Endothelial cell of umbilical vein (primary cell): ENCODE data around the gene AMER1. TPM values are rescaled to one million over a fixed set of nuclear protein-coding genes. Genes with fewer than 3 reads are reported as not detected.

Experiments used
- BruUV-seq: library from RNA; stranded (reverse); fragments of 400-500 nt; replicated peaks from 2 replicates; lab custom pipeline; 2021; lab: Mats Ljungman, UMichigan
- CTCF ChIA-PET: fragments of 300-600, 350-600 bp; sonication (Branson Sonifier 250); formaldehyde crosslinking; loops from one replicate; lab custom pipeline; 2021; ENCODE audit warnings: antibody characterized with exemption, inconsistent platforms; lab: Charles Lee
- POLR2A ChIA-PET: fragments of 300-600, 350-600 bp; sonication (Branson Sonifier 250); formaldehyde crosslinking; loops from one replicate; lab custom pipeline; 2021; ENCODE audit warnings: antibody characterized with exemption, inconsistent platforms; lab: Charles Lee
- DNase-seq: peaks from one replicate; pipeline ENCODE4 v3.0.0-alpha.2; 2011; ENCODE audit warnings: low read depth, low spot score
- FAIRE-seq: peaks from 2 replicates; lab custom pipeline; 2011; peaks lifted over from hg19 to GRCh38; lab: Jason Lieb, UNC
- H2AFZ ChIP-seq: 2 replicates; pipeline ENCODE4 v1.6.0; 2012; ENCODE audit warnings: low read depth, low read length, control low read depth, inconsistent platforms
- H3K27ac ChIP-seq: 2 replicates; pipeline ENCODE4 v1.5.1; 2011; ENCODE audit warnings: low read depth, mild to moderate bottlenecking, control low read depth, low read length, moderate library complexity; ENCODE audit not compliant: insufficient read depth
- H3K27me3 ChIP-seq, 2 experiments: 2 replicates each; pipeline versions ENCODE4 v1.6.0 to v1.6.1; 2011; ENCODE audit warnings: low read length in 2 of 2, mixed read lengths in 1 of 2; ENCODE audit not compliant: control insufficient read depth in 2 of 2, insufficient read depth in 2 of 2
- H3K36me3 ChIP-seq, 2 experiments: 2 replicates in 1 of 2; 3 replicates in 1 of 2; pipeline ENCODE4 v1.5.1; 2011; ENCODE audit warnings: low read length in 2 of 2, mild to moderate bottlenecking in 1 of 2, moderate library complexity in 1 of 2; ENCODE audit not compliant: control insufficient read depth in 2 of 2, insufficient read depth in 2 of 2; ENCODE audit errors: extremely low read depth in 1 of 2
- H3K4me1 ChIP-seq: 3 replicates; pipeline ENCODE4 v1.5.1; 2011; ENCODE audit warnings: mild to moderate bottlenecking, low read length; ENCODE audit not compliant: control insufficient read depth, insufficient read depth; ENCODE audit errors: extremely low read depth
- H3K4me2 ChIP-seq: 2 replicates; pipeline ENCODE4 v1.6.1; 2011; ENCODE audit warnings: low read length, control low read depth, mixed read lengths; ENCODE audit not compliant: insufficient read depth
- H3K4me3 ChIP-seq, 3 experiments: fragments of 200-600 bp in 1 of 3; sonication (generic), shearing (Covaris generic) in 1 of 3; replicated peaks in 1 of 3; 2 replicates each; pipeline ENCODE4 v1.5.1; 2011 to 2016; ENCODE audit warnings: control low read depth in 3 of 3, low read length in 3 of 3, mild to moderate bottlenecking in 2 of 3, inconsistent platforms in 1 of 3, low read depth in 1 of 3, moderate library complexity in 1 of 3; ENCODE audit not compliant: insufficient read depth in 1 of 3
- H3K79me2 ChIP-seq: 2 replicates; pipeline ENCODE4 v1.6.0; 2012; ENCODE audit warnings: low read length, inconsistent platforms; ENCODE audit not compliant: control insufficient read depth, insufficient read depth
- H3K9ac ChIP-seq: replicated peaks from 2 replicates; pipeline ENCODE3; 2011; ENCODE audit warnings: low read length, control low read depth; ENCODE audit not compliant: insufficient read depth; ENCODE audit errors: extremely low read depth
- H3K9me1 ChIP-seq: replicated peaks from 3 replicates; pipeline ENCODE4 v1.6.0; 2011; ENCODE audit warnings: mild to moderate bottlenecking, low read length; ENCODE audit not compliant: control insufficient read depth, insufficient read depth; ENCODE audit errors: extremely low read depth
- H3K9me3 ChIP-seq: replicated peaks from 2 replicates; pipeline ENCODE4 v1.5.1; 2012; ENCODE audit warnings: low read length, inconsistent platforms; ENCODE audit not compliant: control insufficient read depth, insufficient read depth
- H4K20me1 ChIP-seq: replicated peaks from 2 replicates; pipeline ENCODE3; 2011; ENCODE audit warnings: mild to moderate bottlenecking, low read length; ENCODE audit not compliant: control insufficient read depth, insufficient read depth; ENCODE audit errors: extremely low read depth
- EZH2 ChIP-seq: IDR thresholded peaks from 2 replicates; pipeline ENCODE4 v1.6.1; 2012; ENCODE audit warnings: borderline replicate concordance, low read depth, mild to moderate bottlenecking, moderate library complexity, low read length, inconsistent platforms; ENCODE audit not compliant: severe bottlenecking
- FOS ChIP-seq: IDR thresholded peaks from 2 replicates; pipeline ENCODE4 v1.6.1; 2011; ENCODE audit warnings: mild to moderate bottlenecking, low read length, moderate library complexity, borderline replicate concordance; ENCODE audit not compliant: insufficient read depth
- GATA2 ChIP-seq: IDR thresholded peaks from 2 replicates; pipeline ENCODE4 v1.7.0; 2011; ENCODE audit warnings: low read depth, mild to moderate bottlenecking, moderate library complexity, mixed read lengths, low read length; ENCODE audit not compliant: insufficient read length, insufficient read depth
- JUN ChIP-seq: IDR thresholded peaks from 2 replicates; pipeline ENCODE4 v1.6.1; 2011; ENCODE audit warnings: borderline replicate concordance, low read depth; ENCODE audit not compliant: insufficient read length, insufficient read depth
- MYC ChIP-seq: IDR thresholded peaks from one replicate; pipeline ENCODE4 v1.6.1; 2011; ENCODE audit warnings: mild to moderate bottlenecking, low read depth, low read length
- POLR2A ChIP-seq: IDR thresholded peaks from 2 replicates; pipeline ENCODE4 v1.6.1; 2012; ENCODE audit warnings: low read depth, mild to moderate bottlenecking, control low read depth, low read length
- POLR2AphosphoS5 ChIP-seq: IDR thresholded peaks from 2 replicates; pipeline ENCODE4 v1.6.1; 2012; ENCODE audit warnings: low read depth, mild to moderate bottlenecking, control low read depth, low read length, moderate library complexity; ENCODE audit not compliant: insufficient read depth
- dilution Hi-C: fragments of 300-500 bp; cut with MboI; formaldehyde crosslinking; loops from one replicate; pipeline ENCODE4 v1.15.0; 2019; ENCODE audit warnings: low sequenced_read_pairs; ENCODE audit not compliant: extremely low pct_ligation_motif_present
- intact Hi-C: fragments of 100-400 bp; cut with micrococcal nuclease; formaldehyde crosslinking; loops from one replicate; pipeline ENCODE4 v1.10.0; 2022
- polyA plus RNA-seq, 4 experiments: library from polyadenylated mRNA; depleted of rRNA in 3 of 4; stranded (reverse) in 3 of 4; unstranded in 1 of 4; fragments of >200 nt; gene quantifications; 2 replicates each; pipeline versions ENCODE4 v1.2.1 to v1.2.3, GENCODE V29; 2011 to 2012; ENCODE audit warnings: missing spikeins in 1 of 4
- total RNA-seq: library from RNA; stranded (reverse); gene quantifications from 2 replicates; pipeline ENCODE4 v1.2.3, GENCODE V29; 2021
- TF ChIP-seq, protein P1 (sequence below), 2 donors: IDR thresholded peaks; 1 replicate in 1 of 2; 2 replicates in 1 of 2; pipeline ENCODE4 v1.5.1; 2011; ENCODE audit warnings: low read length in 2 of 2, mild to moderate bottlenecking in 2 of 2, moderate library complexity in 2 of 2, control low read depth in 1 of 2, inconsistent platforms in 1 of 2, low read depth in 1 of 2; ENCODE audit not compliant: insufficient read depth in 1 of 2; ENCODE audit errors: extremely low read depth in 1 of 2
- TF ChIP-seq, protein P2 (sequence below): IDR thresholded peaks from 2 replicates; pipeline ENCODE4 v1.6.1; 2011; ENCODE audit not compliant: insufficient read depth, insufficient read length

The AMER1 gene
- total and polyA plus RNA-seq, 2 donors (not counting 3 experiments of a cell fraction or from before 2014, with no cell fraction given) = 0.76 to 2.0 TPM

DNA sequence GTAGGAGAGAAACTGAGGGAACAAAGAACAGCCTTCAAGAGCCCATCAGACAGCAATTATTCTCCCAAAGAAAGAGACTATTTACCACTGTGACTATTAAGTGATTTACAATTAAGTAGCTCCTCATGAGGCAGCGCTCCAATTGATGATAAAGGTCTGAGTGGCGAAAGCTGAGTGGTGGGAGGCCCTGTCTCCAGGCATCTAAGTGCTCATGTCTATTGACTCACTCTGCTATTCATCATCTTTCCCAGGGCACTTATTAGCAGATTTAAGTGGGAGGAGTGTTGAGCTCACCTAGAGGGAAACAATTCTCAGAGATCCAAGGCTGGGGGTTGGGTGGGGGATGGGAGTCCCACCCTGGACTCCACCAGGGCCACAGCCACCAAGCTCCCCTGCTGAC lies 23.3 kb downstream of the AMER1 start:
- ChIA-PET POLR2A (no interaction called here), CTCF (no interaction called here)
- H2AFZ ChIP-seq = no peak overlapping the region
- no peaks in the 10 kb centered on the region for H4K20me1 ChIP-seq
- no peak overlapping the region for H3K4me3 ChIP-seq
- no peak for FAIRE-seq
- H3K9ac ChIP-seq = no peak overlapping the region
- intact Hi-C loops = no loop called here
- DNase-seq = no peak
- H3K27me3 ChIP-seq = no peaks in the 10 kb centered on the region
- no peaks in the 10 kb centered on the region for H3K9me3 ChIP-seq
- H3K79me2 ChIP-seq = no peaks in the 10 kb centered on the region
- dilution Hi-C loops = no loop called here
- BruUV-seq = no TSS peak
- no peak overlapping the region for H3K27ac ChIP-seq
- H3K36me3 ChIP-seq = no peaks in the 10 kb centered on the region
- H3K9me1 ChIP-seq = no peaks in the 10 kb centered on the region
- no peak overlapping the region for H3K4me2 ChIP-seq
- H3K4me1 ChIP-seq = no peaks in the 10 kb centered on the region
- TF ChIP-seq FOS = no peak
- no peak for TF ChIP-seq JUN
- no peak for TF ChIP-seq MYC
- TF ChIP-seq GATA2 = no peak
- TF ChIP-seq EZH2 = no peak
- TF ChIP-seq, protein P1, sequence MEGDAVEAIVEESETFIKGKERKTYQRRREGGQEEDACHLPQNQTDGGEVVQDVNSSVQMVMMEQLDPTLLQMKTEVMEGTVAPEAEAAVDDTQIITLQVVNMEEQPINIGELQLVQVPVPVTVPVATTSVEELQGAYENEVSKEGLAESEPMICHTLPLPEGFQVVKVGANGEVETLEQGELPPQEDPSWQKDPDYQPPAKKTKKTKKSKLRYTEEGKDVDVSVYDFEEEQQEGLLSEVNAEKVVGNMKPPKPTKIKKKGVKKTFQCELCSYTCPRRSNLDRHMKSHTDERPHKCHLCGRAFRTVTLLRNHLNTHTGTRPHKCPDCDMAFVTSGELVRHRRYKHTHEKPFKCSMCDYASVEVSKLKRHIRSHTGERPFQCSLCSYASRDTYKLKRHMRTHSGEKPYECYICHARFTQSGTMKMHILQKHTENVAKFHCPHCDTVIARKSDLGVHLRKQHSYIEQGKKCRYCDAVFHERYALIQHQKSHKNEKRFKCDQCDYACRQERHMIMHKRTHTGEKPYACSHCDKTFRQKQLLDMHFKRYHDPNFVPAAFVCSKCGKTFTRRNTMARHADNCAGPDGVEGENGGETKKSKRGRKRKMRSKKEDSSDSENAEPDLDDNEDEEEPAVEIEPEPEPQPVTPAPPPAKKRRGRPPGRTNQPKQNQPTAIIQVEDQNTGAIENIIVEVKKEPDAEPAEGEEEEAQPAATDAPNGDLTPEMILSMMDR (IDR thresholded peaks at IDR 0.05; ENCODE audit: extremely low read depth in 1 of 2, insufficient read depth in 1 of 2, low read depth in 1 of 2, low read length in 2 of 2) = no peak
- no peak for TF ChIP-seq POLR2A
- TF ChIP-seq, protein P2, sequence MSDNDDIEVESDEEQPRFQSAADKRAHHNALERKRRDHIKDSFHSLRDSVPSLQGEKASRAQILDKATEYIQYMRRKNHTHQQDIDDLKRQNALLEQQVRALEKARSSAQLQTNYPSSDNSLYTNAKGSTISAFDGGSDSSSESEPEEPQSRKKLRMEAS = no peak
- no peak for TF ChIP-seq POLR2AphosphoS5
